C4-2B (cell line): ENCODE data around the gene TNFAIP8L1.

Experiments used
- ZFX ChIP-seq: fragments of 450-650 bp; IDR thresholded peaks from 2 replicates; pipeline ENCODE4 v1.6.1; 2017
- TF ChIP-seq, protein P1 (sequence below): fragments of 450-650 bp; conservative IDR thresholded peaks from 2 replicates; pipeline ENCODE4 v1.5.1; 2017; ENCODE audit warnings: mild to moderate bottlenecking

DNA sequence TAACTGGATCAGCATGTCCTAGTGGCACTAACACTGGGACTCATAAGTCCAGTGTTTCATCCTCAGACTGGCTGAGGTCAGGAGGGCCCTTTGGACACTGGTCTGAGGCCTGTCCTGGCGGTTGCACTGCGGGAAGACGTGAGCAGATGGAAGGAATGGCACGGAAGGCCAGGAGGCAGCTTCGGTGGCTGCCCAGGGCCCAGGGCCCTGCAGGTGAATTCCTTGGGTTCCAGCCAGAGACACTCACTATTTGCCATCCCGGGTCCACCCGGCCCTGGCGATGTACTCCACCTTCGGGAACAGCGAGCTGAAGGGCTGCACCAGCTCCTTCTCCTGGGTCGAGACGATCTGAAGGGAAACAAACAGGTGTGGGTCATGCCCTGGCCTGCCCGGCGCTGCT is 58.0 kb downstream of the TNFAIP8L1 start:
- TF ChIP-seq, protein P1, sequence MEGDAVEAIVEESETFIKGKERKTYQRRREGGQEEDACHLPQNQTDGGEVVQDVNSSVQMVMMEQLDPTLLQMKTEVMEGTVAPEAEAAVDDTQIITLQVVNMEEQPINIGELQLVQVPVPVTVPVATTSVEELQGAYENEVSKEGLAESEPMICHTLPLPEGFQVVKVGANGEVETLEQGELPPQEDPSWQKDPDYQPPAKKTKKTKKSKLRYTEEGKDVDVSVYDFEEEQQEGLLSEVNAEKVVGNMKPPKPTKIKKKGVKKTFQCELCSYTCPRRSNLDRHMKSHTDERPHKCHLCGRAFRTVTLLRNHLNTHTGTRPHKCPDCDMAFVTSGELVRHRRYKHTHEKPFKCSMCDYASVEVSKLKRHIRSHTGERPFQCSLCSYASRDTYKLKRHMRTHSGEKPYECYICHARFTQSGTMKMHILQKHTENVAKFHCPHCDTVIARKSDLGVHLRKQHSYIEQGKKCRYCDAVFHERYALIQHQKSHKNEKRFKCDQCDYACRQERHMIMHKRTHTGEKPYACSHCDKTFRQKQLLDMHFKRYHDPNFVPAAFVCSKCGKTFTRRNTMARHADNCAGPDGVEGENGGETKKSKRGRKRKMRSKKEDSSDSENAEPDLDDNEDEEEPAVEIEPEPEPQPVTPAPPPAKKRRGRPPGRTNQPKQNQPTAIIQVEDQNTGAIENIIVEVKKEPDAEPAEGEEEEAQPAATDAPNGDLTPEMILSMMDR, result no peak
- TF ChIP-seq ZFX, result no peak
